Stomach (tissue), 4 donors: ENCODE results near the gene EFEMP1.

Experiments used
- EP300 ChIP-seq: sonication (generic); formaldehyde crosslinking; IDR thresholded peaks from one replicate; pipeline ENCODE4 v1.6.1; 2017; ENCODE audit warnings: antibody characterized with exemption
- POLR2A ChIP-seq, 4 donors: fragments of 450-650 bp; IDR thresholded peaks; one replicate each; pipeline ENCODE4 v1.6.1; 2016; ENCODE audit warnings: antibody characterized with exemption in 4 of 4, control low read depth in 2 of 4, mild to moderate bottlenecking in 1 of 4, moderate library complexity in 1 of 4
- POLR2AphosphoS5 ChIP-seq, 3 donors: sonication (generic); formaldehyde crosslinking; IDR thresholded peaks; one replicate each; pipeline ENCODE4 v1.6.1; 2016; ENCODE audit warnings: antibody characterized with exemption in 3 of 3
- TF ChIP-seq, protein P1 (sequence below), 7 experiments: fragments of 450-650 bp in 4 of 7; fragments of 200-600 bp in 3 of 7; sonication (generic) in 3 of 7; IDR thresholded peaks; one replicate each; pipeline ENCODE4 v1.5.1; 2016 to 2019; ENCODE audit warnings: antibody characterized with exemption in 7 of 7, control low read depth in 2 of 7, mild to moderate bottlenecking in 1 of 7

DNA sequence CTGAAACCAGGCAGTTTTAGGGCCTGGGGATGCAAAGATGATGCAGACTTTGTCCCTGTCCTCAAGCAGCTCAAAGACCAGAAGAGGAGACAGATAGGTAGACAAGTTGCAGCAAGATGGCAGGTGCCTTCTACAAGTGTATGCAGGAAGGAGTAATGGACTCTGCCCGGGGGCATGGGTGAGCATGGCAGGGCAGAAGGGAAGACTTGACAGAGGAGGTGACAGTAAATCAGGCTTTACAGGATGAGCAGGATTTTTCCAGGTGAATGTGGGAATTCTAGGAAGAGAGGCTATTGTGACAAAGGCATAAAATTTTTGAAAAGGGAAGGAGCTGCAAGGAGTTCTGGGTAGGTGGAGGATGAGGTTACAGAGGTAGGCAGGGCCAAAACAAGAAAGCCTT is 4.7 kb downstream of the EFEMP1 start:
- TF ChIP-seq, protein P1, sequence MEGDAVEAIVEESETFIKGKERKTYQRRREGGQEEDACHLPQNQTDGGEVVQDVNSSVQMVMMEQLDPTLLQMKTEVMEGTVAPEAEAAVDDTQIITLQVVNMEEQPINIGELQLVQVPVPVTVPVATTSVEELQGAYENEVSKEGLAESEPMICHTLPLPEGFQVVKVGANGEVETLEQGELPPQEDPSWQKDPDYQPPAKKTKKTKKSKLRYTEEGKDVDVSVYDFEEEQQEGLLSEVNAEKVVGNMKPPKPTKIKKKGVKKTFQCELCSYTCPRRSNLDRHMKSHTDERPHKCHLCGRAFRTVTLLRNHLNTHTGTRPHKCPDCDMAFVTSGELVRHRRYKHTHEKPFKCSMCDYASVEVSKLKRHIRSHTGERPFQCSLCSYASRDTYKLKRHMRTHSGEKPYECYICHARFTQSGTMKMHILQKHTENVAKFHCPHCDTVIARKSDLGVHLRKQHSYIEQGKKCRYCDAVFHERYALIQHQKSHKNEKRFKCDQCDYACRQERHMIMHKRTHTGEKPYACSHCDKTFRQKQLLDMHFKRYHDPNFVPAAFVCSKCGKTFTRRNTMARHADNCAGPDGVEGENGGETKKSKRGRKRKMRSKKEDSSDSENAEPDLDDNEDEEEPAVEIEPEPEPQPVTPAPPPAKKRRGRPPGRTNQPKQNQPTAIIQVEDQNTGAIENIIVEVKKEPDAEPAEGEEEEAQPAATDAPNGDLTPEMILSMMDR (IDR thresholded peaks at IDR 0.05) = no peak
- TF ChIP-seq POLR2A (IDR thresholded peaks at IDR 0.05) = no peak
- no peak for TF ChIP-seq EP300
- TF ChIP-seq POLR2AphosphoS5 (IDR thresholded peaks at IDR 0.05) = no peak
